ENCODE results near the gene MYO1A.

The MYO1A gene

DNA sequence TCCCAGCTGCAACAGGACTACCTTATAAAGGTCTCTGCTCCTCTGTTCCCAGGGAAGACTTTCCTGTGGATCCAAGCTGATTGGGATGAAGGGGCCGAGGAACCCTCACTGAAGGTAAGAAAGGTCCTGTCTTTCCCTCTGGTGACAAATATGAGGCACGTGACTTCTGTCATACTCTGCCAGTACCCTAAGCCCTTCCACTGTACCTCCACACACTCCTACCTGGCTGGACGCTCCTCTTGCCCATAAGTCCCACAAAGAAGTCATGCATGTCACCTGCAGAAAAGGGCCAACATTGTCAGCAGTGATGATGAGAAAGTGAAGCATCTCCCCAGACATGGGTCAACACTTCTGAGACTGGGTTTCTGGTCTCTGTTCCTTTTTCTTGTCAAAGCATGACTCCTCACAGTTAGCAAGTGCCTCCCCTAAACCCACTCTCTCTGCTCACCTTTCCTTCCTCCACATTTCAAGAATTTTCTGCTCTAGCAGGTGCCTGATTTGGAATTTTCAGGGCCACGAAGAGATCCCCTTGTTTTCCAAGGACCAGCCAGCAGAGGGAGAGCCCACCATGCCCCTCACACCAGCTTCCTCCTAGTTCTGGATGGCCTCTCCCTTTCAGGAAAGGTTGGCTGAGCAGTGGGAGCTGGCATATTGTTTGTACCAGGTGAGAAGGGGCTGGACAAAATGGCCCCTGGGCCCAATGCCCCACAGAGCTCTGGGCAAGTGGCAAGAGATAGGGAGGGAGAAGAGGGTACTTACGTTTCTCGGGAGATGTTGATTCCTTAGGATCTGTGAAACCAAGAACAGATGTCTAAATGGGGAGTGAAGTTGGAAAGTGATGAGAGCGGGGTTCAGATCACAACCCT, 37.1 kb downstream of the MYO1A start:
- DNase-seq = no peak
- H3K9me3 ChIP-seq (ENCODE audit: insufficient read depth, low read length, severe bottlenecking) = no peaks in the 10 kb centered on the region
- no peak overlapping the region for H2AFZ ChIP-seq (ENCODE audit: low read depth, low read length)
- no peak for TF ChIP-seq EZH2 (IDR thresholded peaks at IDR 0.05; ENCODE audit: borderline replicate concordance, low read depth, low read length, severe bottlenecking)
- TF ChIP-seq, protein P1, sequence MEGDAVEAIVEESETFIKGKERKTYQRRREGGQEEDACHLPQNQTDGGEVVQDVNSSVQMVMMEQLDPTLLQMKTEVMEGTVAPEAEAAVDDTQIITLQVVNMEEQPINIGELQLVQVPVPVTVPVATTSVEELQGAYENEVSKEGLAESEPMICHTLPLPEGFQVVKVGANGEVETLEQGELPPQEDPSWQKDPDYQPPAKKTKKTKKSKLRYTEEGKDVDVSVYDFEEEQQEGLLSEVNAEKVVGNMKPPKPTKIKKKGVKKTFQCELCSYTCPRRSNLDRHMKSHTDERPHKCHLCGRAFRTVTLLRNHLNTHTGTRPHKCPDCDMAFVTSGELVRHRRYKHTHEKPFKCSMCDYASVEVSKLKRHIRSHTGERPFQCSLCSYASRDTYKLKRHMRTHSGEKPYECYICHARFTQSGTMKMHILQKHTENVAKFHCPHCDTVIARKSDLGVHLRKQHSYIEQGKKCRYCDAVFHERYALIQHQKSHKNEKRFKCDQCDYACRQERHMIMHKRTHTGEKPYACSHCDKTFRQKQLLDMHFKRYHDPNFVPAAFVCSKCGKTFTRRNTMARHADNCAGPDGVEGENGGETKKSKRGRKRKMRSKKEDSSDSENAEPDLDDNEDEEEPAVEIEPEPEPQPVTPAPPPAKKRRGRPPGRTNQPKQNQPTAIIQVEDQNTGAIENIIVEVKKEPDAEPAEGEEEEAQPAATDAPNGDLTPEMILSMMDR (IDR thresholded peaks at IDR 0.05; ENCODE audit: borderline replicate concordance, extremely low read depth, low read length, poor library complexity, severe bottlenecking) = peak; percentile 13
- H4K20me1 ChIP-seq (ENCODE audit: insufficient read depth, low read length) = no peaks in the 10 kb centered on the region
- no peak overlapping the region for H3K9ac ChIP-seq (ENCODE audit: low read depth, low read length)
- no peak overlapping the region for H3K4me3 ChIP-seq (ENCODE audit: low read depth in 1 of 2, low read length in 2 of 2)
- H3K79me2 ChIP-seq (ENCODE audit: insufficient read depth, low read length) = no peaks in the 10 kb centered on the region
- ATAC-seq (ENCODE audit: insufficient read depth, low read depth) = no peak
- H3K27me3 ChIP-seq (ENCODE audit: insufficient read depth, low read length, poor library complexity) = peaks cover 15% of the 10 kb centered on the region
- no peaks in the 10 kb centered on the region for H3K36me3 ChIP-seq (ENCODE audit: insufficient read depth, low read length)
- H3K4me2 ChIP-seq (ENCODE audit: insufficient read depth, low read length) = no peak overlapping the region
- H3K4me1 ChIP-seq (ENCODE audit: insufficient read depth, low read length) = no peaks in the 10 kb centered on the region
- H3K27ac ChIP-seq (ENCODE audit: low read length) = no peak overlapping the region

DNA sequence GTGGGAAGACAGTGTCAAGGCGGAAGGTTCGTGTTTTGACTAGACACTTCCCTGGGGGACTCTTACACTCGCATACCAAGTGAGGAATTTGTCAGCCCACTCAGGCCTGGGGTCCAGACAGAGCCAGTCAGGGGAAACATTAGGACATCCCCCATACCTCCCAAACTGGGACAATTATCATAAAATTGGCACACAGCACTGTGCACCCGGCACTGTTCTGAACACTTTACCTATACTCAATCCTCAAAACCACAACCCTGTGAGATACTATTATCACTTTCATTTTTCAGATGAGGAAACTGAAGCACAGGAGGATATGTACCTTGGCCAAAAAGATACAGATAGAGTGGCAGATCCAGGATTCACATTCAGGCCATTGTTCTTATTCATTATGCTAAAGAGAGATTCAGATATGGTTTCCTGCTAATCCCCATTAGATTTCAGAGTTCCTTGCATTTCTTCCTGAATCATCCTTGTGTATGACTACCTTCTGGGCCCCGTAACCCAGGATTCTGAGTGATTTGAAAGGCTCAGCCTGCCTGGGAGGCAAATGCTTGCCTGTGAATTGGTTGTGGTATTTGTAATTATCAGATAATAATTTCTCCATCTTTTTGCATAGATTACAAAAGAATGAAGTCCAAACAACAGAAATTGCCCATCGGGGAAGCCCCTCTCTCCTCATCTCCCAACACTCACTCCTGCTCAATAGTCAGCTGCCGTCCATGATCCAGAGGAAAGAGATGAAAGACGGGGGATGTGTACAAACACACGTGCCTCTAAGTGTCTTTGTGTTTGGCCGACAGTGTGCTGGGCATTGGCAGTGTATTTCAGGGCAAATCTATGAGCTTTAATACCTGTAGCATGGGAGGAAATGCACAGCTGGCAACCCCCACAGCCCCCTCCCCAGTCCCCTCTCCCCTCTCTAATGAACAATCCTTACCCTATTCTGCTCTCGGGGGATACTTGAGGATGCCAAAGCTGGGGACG, 38.2 kb downstream of the MYO1A start:
- no peak for DNase-seq
- H4K20me1 ChIP-seq (ENCODE audit: insufficient read depth, low read length) = no peaks in the 10 kb centered on the region
- H3K27me3 ChIP-seq (ENCODE audit: insufficient read depth, low read length, poor library complexity) = peaks cover 15% of the 10 kb centered on the region
- H3K4me1 ChIP-seq (ENCODE audit: insufficient read depth, low read length) = peaks cover 3% of the 10 kb centered on the region
- no peak for TF ChIP-seq EZH2 (IDR thresholded peaks at IDR 0.05; ENCODE audit: borderline replicate concordance, low read depth, low read length, severe bottlenecking)
- TF ChIP-seq, protein P1 (IDR thresholded peaks at IDR 0.05; ENCODE audit: borderline replicate concordance, extremely low read depth, low read length, poor library complexity, severe bottlenecking) = no peak
- no peak overlapping the region for H3K9ac ChIP-seq (ENCODE audit: low read depth, low read length)
- no peaks in the 10 kb centered on the region for H3K36me3 ChIP-seq (ENCODE audit: insufficient read depth, low read length)
- no peaks in the 10 kb centered on the region for H3K9me3 ChIP-seq (ENCODE audit: insufficient read depth, low read length, severe bottlenecking)
- no peak overlapping the region for H3K4me2 ChIP-seq (ENCODE audit: insufficient read depth, low read length)
- H3K79me2 ChIP-seq (ENCODE audit: insufficient read depth, low read length) = no peaks in the 10 kb centered on the region
- no peak overlapping the region for H3K4me3 ChIP-seq (ENCODE audit: low read depth in 1 of 2, low read length in 2 of 2)
- no peak overlapping the region for H2AFZ ChIP-seq (ENCODE audit: low read depth, low read length)
- ATAC-seq (ENCODE audit: insufficient read depth, low read depth) = no peak
- H3K27ac ChIP-seq (ENCODE audit: low read length) = no peak overlapping the region

DNA sequence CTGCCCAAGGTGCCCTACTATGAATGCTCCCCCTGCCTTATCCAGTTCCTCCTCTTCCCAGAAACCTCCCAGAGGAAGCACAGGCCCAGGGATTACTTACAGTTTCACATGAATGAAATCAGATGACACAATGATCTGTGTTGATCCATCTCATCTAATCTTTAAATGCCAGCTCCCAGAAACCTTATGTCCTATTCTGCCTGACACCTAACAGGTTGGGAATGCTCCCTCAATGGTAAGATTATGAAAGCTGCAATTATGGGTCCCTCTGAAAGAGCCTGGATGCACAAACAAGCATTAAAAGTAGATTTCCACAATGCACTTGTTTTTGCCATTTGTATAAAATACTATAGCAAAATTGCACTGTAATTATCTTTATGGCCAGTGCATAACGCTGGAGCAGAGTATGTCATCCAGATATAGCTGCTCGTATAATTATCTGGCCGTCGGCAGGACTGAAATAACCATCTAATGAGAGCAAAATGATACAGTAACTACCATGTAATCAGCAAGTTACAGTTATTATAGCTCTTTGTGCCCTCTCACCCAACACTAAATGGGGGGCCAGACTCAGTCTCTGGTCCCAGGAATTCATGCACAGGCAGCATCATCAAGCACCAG, 39.2 kb downstream of the MYO1A start:
- no peak overlapping the region for H2AFZ ChIP-seq (ENCODE audit: low read depth, low read length)
- no peak for TF ChIP-seq EZH2 (IDR thresholded peaks at IDR 0.05; ENCODE audit: borderline replicate concordance, low read depth, low read length, severe bottlenecking)
- TF ChIP-seq, protein P1 (IDR thresholded peaks at IDR 0.05; ENCODE audit: borderline replicate concordance, extremely low read depth, low read length, poor library complexity, severe bottlenecking) = no peak
- H3K4me3 ChIP-seq (ENCODE audit: low read depth in 1 of 2, low read length in 2 of 2) = no peak overlapping the region
- no peaks in the 10 kb centered on the region for H3K9me3 ChIP-seq (ENCODE audit: insufficient read depth, low read length, severe bottlenecking)
- peaks cover 6% of the 10 kb centered on the region for H3K4me1 ChIP-seq (ENCODE audit: insufficient read depth, low read length)
- H3K9ac ChIP-seq (ENCODE audit: low read depth, low read length) = no peak overlapping the region
- H3K4me2 ChIP-seq (ENCODE audit: insufficient read depth, low read length) = no peak overlapping the region
- no peak overlapping the region for H3K27ac ChIP-seq (ENCODE audit: low read length)
- DNase-seq (no peak), ATAC-seq (ENCODE audit: insufficient read depth, low read depth) (no peak)
- no peaks in the 10 kb centered on the region for H4K20me1 ChIP-seq (ENCODE audit: insufficient read depth, low read length)
- H3K79me2 ChIP-seq (ENCODE audit: insufficient read depth, low read length) = peaks cover 4% of the 10 kb centered on the region
- H3K27me3 ChIP-seq (ENCODE audit: insufficient read depth, low read length, poor library complexity) = peaks cover 13% of the 10 kb centered on the region
- no peaks in the 10 kb centered on the region for H3K36me3 ChIP-seq (ENCODE audit: insufficient read depth, low read length)

Measured in DND-41 (cell line).